K562 (cell line): ENCODE measurements around the gene REEP6. TPM values are rescaled to one million over a fixed set of nuclear protein-coding genes. Genes with fewer than 3 reads are reported as not detected.

Source experiments
- ATAC-seq: fragments of 200-7000 bp; cut with Tn5 transposase; 3 replicates; pipeline ENCODE4 v1.9.1; 2020; ENCODE audit warnings: moderate library complexity
- BruUV-seq: library from RNA; stranded (reverse); fragments of 400-500 nt; replicated peaks from 2 replicates; lab custom pipeline; 2021; lab: Mats Ljungman, UMichigan
- CTCF ChIA-PET: fragments of 300-600 bp; formaldehyde crosslinking; extraction: SDS; loops from one replicate; lab custom pipeline; 2021; ENCODE audit warnings: low intra/inter-chr PET ratio; lab: Yijun Ruan, JAX
- POLR2A ChIA-PET: fragments of 300-600, 350-650 bp; sonication (Branson Sonifier 250); formaldehyde crosslinking; extraction: SDS; loops from one replicate; lab custom pipeline; 2021; ENCODE audit warnings: antibody characterized with exemption, inconsistent platforms; lab: Yijun Ruan, JAX
- DNase-seq, 4 experiments: peaks; one replicate each; pipeline versions ENCODE4 v3.0.0 to v3.0.0-alpha.2; 2011 to 2018; ENCODE audit warnings: low spot score in 3 of 4, mixed read lengths in 3 of 4; ENCODE audit errors: extremely low read depth in 1 of 4
- FAIRE-seq: peaks from 2 replicates; lab custom pipeline; 2011; peaks lifted over from hg19 to GRCh38; lab: Jason Lieb, UNC
- H2AFZ ChIP-seq: 2 replicates; pipeline ENCODE4 v1.6.0; 2011; ENCODE audit warnings: low read depth, low read length, control low read depth, inconsistent platforms
- H3K27ac ChIP-seq: fragments of 200-600 bp; 3 replicates; pipeline ENCODE4 v1.8.0; 2011; ENCODE audit warnings: low read depth, mild to moderate bottlenecking, control low read depth, inconsistent platforms, low read length, moderate library complexity, mixed read lengths; ENCODE audit errors: extremely low read depth
- H3K27me3 ChIP-seq, 2 experiments: fragments of 300-600 bp in 1 of 2; 2 replicates in 1 of 2; 3 replicates in 1 of 2; pipeline versions ENCODE4 v1.6.0 to v1.8.0; 2011; ENCODE audit warnings: inconsistent platforms in 2 of 2, low read length in 2 of 2, mild to moderate bottlenecking in 1 of 2, mixed read lengths in 1 of 2, moderate library complexity in 1 of 2; ENCODE audit not compliant: control insufficient read depth in 2 of 2, insufficient read depth in 2 of 2
- H3K36me3 ChIP-seq: fragments of 300-600 bp; 3 replicates; pipeline ENCODE4 v1.8.0; 2011; ENCODE audit warnings: mild to moderate bottlenecking, low read length, inconsistent platforms; ENCODE audit not compliant: control insufficient read depth, insufficient read depth
- H3K4me1 ChIP-seq, 2 experiments: fragments of 200-600 bp in 1 of 2; replicated peaks in 1 of 2; 2 replicates in 1 of 2; 3 replicates in 1 of 2; pipeline versions ENCODE4 v1.5.1 to v1.8.0; 2011; ENCODE audit warnings: inconsistent platforms in 2 of 2, low read length in 2 of 2, mild to moderate bottlenecking in 1 of 2, mixed read lengths in 1 of 2, moderate library complexity in 1 of 2; ENCODE audit not compliant: control insufficient read depth in 2 of 2, insufficient read depth in 2 of 2
- H3K4me2 ChIP-seq: 2 replicates; pipeline ENCODE4 v1.6.1; 2011; ENCODE audit warnings: low read length, control low read depth, inconsistent platforms, mixed read lengths; ENCODE audit not compliant: insufficient read depth
- H3K4me3 ChIP-seq: fragments of 200-600 bp; sonication (generic), shearing (Covaris generic); 2 replicates; pipeline ENCODE4 v1.5.1; 2016; ENCODE audit warnings: control low read depth, inconsistent platforms
- H3K79me2 ChIP-seq: fragments of 200-600 bp; 3 replicates; pipeline ENCODE4 v1.8.0; 2011; ENCODE audit warnings: low read length, inconsistent platforms; ENCODE audit not compliant: control insufficient read depth, insufficient read depth
- H3K9ac ChIP-seq, 2 experiments: 2 replicates each; pipeline versions ENCODE4 v1.6.0 to v1.6.1; 2011; ENCODE audit warnings: low read depth in 2 of 2, low read length in 2 of 2, control low read depth in 1 of 2, inconsistent platforms in 1 of 2, mild to moderate bottlenecking in 1 of 2, mixed read lengths in 1 of 2; ENCODE audit not compliant: insufficient read depth in 1 of 2
- H3K9me1 ChIP-seq: one replicate; pipeline ENCODE4 v1.6.0; 2011; ENCODE audit warnings: inconsistent platforms, mild to moderate bottlenecking, low read length, moderate library complexity; ENCODE audit not compliant: control insufficient read depth, insufficient read depth
- H3K9me3 ChIP-seq: replicated peaks from 2 replicates; pipeline ENCODE4 v1.5.1; 2011; ENCODE audit warnings: low read depth, low read length, inconsistent platforms; ENCODE audit not compliant: control insufficient read depth, insufficient read depth
- H4K20me1 ChIP-seq: replicated peaks from 2 replicates; pipeline ENCODE4 v1.6.1; 2011; ENCODE audit warnings: low read length, inconsistent platforms, mixed read lengths; ENCODE audit not compliant: control insufficient read depth, insufficient read depth
- ATF1 ChIP-seq, 2 experiments: fragments of 450-650 bp in 1 of 2; IDR thresholded peaks; 2 replicates each; pipeline ENCODE4 v1.6.1; 2016; ENCODE audit warnings: missing compliant biosample characterization in 1 of 2, missing genetic modification characterization in 1 of 2
- BCL6 ChIP-seq: fragments of 250-450 bp; sonication (Bioruptor Pico); IDR thresholded peaks from 2 replicates; pipeline ENCODE4 v1.4.0; 2020
- IRF2 ChIP-seq: sonication (generic); formaldehyde crosslinking; IDR thresholded peaks from 2 replicates; pipeline ENCODE4 v1.8.1; 2022; ENCODE audit warnings: mild to moderate bottlenecking, missing genetic modification reagents
- OTX1 ChIP-seq: fragments of 450-650 bp; formaldehyde crosslinking; IDR thresholded peaks from 2 replicates; pipeline ENCODE4 v1.4.0; 2022; ENCODE audit warnings: mild to moderate bottlenecking
- TCF3 ChIP-seq: sonication (generic); formaldehyde crosslinking; IDR thresholded peaks from 2 replicates; pipeline ENCODE4 v1.4.0; 2020; ENCODE audit warnings: mild to moderate bottlenecking, missing genetic modification reagents
- ZNF175 ChIP-seq: fragments of 200-800 bp; sonication (Bioruptor generic); IDR thresholded peaks from 2 replicates; pipeline ENCODE4 v1.6.1; 2016; ENCODE audit warnings: low read depth, mild to moderate bottlenecking, missing genetic modification characterization, missing compliant biosample characterization
- ZNF212 ChIP-seq: fragments of 450-650 bp; formaldehyde crosslinking; IDR thresholded peaks from 2 replicates; pipeline ENCODE4 v1.4.0; 2020; ENCODE audit warnings: mild to moderate bottlenecking
- ZNF717 ChIP-seq: fragments of 250-450 bp; sonication (Bioruptor Pico); IDR thresholded peaks from 2 replicates; pipeline ENCODE4 v1.5.0; 2021
- ZNF780A ChIP-seq: fragments of 250-450 bp; sonication (Bioruptor Pico); IDR thresholded peaks from 2 replicates; pipeline ENCODE4 v1.5.0; 2021; ENCODE audit warnings: mild to moderate bottlenecking
- ZSCAN32 ChIP-seq: fragments of 450-650 bp; formaldehyde crosslinking; IDR thresholded peaks from 2 replicates; pipeline ENCODE4 v1.4.0; 2020; ENCODE audit warnings: mild to moderate bottlenecking, moderate library complexity
- WGBS: fragments of 100-300 bp; shearing (Covaris generic); methylation state at CpG from one replicate; pipeline ENCODE4 v1.1.6; 2016; ENCODE audit warnings: low coverage, mixed read lengths; ENCODE audit not compliant: insufficient coverage; ENCODE audit errors: missing lambda C conversion rate; 5-methylcytosine and 5-hydroxymethylcytosine counted together
- in situ Hi-C: fragments of 300-500 bp; cut with MboI; formaldehyde crosslinking; loops from 4 replicates; pipeline ENCODE4 v1.15.0; 2018; ENCODE audit warnings: inconsistent platforms, mixed read lengths
- intact Hi-C: fragments of 100-400 bp; cut with micrococcal nuclease; formaldehyde crosslinking; loops from 2 replicates; pipeline ENCODE4 v1.14.2; 2022
- polyA plus RNA-seq, 8 experiments: library from polyadenylated mRNA; depleted of rRNA in 4 of 8; stranded (reverse) in 5 of 8; unstranded in 3 of 8; fragments of >200 nt; fragmentation: Nextera tagmentation in 2 of 8; fragmentation: Illumina TruSeq in 1 of 8; extraction: Ambion mirVana in 2 of 8; extraction: Trizol in 1 of 8; gene quantifications; 2 replicates each; pipeline versions ENCODE4 v1.2.1 to v1.2.3, GENCODE V29; 2011 to 2014; ENCODE audit warnings: inconsistent platforms in 1 of 8, missing spikeins in 1 of 8
- total RNA-seq, 7 experiments: library from RNA; depleted of rRNA in 6 of 7; stranded (reverse); fragments of >200 nt in 6 of 7; fragmentation: Illumina TruSeq in 2 of 7; extraction: Trizol in 2 of 7; gene quantifications; 2 replicates each; pipeline versions ENCODE4 v1.2.1 to v1.2.3, GENCODE V29; 2011 to 2021; ENCODE audit warnings: low replicate concordance in 1 of 7
- TF ChIP-seq, protein P1 (sequence below), 2 experiments: fragments of 450-650 bp; conservative IDR thresholded peaks; 2 replicates each; pipeline ENCODE4 v1.6.1; 2017; ENCODE audit warnings: mild to moderate bottlenecking in 2 of 2, moderate library complexity in 2 of 2
- TF ChIP-seq, protein P2 (sequence below): sonication (generic); formaldehyde crosslinking; IDR thresholded peaks from 2 replicates; pipeline ENCODE4 v1.8.1; 2023; ENCODE audit warnings: mild to moderate bottlenecking, missing genetic modification reagents

REEP6 gene
- total and polyA plus RNA-seq, 9 of the 15 experiments (the other 6 are each of a cell fraction or from before 2014, with no cell fraction given), result 1.2 to 64.2 (median 12.7) TPM

DNA sequence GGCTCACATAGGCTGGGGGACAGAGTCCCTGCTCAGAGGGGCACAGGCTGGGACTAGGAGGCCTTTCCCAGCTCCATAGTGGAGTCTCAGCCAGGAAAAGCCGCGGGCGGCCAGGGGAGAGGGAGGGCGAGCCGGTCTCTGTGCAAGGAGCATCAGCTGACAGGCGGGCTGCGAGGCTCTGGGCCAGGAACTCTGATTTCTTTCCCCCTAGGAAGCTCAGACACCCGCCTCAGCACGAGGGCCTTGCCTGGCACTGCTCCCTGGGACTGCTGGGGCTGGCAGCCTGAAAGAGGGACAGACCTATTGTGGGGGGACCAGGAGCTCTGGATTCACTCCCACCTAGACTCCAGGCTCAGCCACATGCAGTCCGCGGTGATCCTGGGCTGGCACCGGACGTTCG lies 30.7 kb downstream of the REEP6 start:
- no peak for TF ChIP-seq ZNF717 (CRISPR knock-in tag)
- TF ChIP-seq ZNF175 (CRISPR knock-in tag), result no peak
- TF ChIP-seq, protein P1, sequence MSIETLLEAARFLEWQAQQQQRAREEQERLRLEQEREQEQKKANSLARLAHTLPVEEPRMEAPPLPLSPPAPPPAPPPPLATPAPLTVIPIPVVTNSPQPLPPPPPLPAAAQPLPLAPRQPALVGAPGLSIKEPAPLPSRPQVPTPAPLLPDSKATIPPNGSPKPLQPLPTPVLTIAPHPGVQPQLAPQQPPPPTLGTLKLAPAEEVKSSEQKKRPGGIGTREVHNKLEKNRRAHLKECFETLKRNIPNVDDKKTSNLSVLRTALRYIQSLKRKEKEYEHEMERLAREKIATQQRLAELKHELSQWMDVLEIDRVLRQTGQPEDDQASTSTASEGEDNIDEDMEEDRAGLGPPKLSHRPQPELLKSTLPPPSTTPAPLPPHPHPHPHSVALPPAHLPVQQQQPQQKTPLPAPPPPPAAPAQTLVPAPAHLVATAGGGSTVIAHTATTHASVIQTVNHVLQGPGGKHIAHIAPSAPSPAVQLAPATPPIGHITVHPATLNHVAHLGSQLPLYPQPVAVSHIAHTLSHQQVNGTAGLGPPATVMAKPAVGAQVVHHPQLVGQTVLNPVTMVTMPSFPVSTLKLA (conservative IDR thresholded peaks at IDR 0.05), result no peak
- no peak for TF ChIP-seq TCF3 (CRISPR knock-in tag)
- TF ChIP-seq IRF2 (CRISPR knock-in tag), result no peak
- TF ChIP-seq ZNF212 (CRISPR knock-in tag), result no peak
- TF ChIP-seq, protein P2, sequence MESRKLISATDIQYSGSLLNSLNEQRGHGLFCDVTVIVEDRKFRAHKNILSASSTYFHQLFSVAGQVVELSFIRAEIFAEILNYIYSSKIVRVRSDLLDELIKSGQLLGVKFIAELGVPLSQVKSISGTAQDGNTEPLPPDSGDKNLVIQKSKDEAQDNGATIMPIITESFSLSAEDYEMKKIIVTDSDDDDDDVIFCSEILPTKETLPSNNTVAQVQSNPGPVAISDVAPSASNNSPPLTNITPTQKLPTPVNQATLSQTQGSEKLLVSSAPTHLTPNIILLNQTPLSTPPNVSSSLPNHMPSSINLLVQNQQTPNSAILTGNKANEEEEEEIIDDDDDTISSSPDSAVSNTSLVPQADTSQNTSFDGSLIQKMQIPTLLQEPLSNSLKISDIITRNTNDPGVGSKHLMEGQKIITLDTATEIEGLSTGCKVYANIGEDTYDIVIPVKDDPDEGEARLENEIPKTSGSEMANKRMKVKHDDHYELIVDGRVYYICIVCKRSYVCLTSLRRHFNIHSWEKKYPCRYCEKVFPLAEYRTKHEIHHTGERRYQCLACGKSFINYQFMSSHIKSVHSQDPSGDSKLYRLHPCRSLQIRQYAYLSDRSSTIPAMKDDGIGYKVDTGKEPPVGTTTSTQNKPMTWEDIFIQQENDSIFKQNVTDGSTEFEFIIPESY (CRISPR knock-in tag), result no peak
- TF ChIP-seq ZSCAN32 (CRISPR knock-in tag), result no peak
- TF ChIP-seq ATF1 (CRISPR knock-in tag; IDR thresholded peaks at IDR 0.05), result no peak
- no peak for TF ChIP-seq ATF1 (tag; IDR thresholded peaks at IDR 0.05)
- TF ChIP-seq OTX1, result no peak
- TF ChIP-seq ZNF780A (CRISPR knock-in tag), result no peak
- no peak for TF ChIP-seq BCL6 (CRISPR knock-in tag)
- Histone ChIP-seq H3K9me3 (no peaks in the 10 kb centered on the region; the same call in 1 of the 2 replicates), H3K27ac (no peak overlapping the region), H3K36me3 (no peaks in the 10 kb centered on the region), H3K9ac (no peak overlapping the region), H3K79me2 (no peaks in the 10 kb centered on the region), H3K9me1 (no peaks in the 10 kb centered on the region), H2AFZ (no peak overlapping the region), H3K4me2 (no peak overlapping the region), H4K20me1 (peaks cover 11% of the 10 kb centered on the region), H3K4me3 (no peak overlapping the region), H3K27me3 (peaks cover 11 to 28% of the 10 kb centered on the region in 2 experiments; a peak in 4 of 5 replicates), H3K4me1 (peaks cover 3 to 50% of the 10 kb centered on the region in 2 experiments; a peak in 3 of 5 replicates)
- ATAC-seq (no peak), FAIRE-seq (no peak), DNase-seq (no peak)
- BruUV-seq, result no TSS peak
- WGBS, result 68% methylated on average over 9 of the region's 14 CpGs
- intact Hi-C loops, result no loop called here
- ChIA-PET POLR2A (interaction anchor here (0.6 to 0.8 kb wide), 3 partner anchors 20 to 248 kb away, joined by 3 read pairs; no protein-coding TSS in a partner anchor), CTCF (no interaction called here)
- in situ Hi-C loops, result no loop called here
